Measurements from ENCODE around the gene TSPEAR.

The TSPEAR gene

DNA sequence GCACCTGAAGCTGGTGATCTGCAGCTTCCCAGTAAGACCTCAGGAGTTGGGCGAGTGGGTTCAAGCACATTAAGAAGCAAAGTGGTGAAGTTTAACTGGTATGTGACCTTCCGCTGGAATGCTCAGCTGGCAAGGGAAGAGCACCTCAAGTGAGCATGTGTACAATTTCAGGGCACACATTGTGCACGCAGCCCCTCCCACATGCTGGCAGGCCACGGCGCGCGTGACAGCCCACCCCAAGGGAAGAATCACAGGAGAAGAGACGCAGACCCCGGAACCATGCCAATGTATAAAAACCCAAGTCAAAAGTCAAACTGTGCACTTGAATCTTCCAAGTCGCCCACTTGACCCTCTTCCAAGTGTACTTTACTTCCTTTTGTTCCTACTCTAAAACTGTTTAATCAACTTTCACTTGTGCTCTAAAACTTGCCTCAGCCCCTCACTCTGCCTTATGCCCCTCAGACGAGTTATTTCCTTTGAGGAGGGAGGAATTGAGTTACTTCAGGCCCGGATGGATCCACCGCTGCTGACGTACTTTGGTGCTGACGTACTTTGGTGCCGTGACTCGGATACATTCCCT is 236.0 kb downstream of the TSPEAR start:
- no peak overlapping the region for H3K27ac ChIP-seq (ENCODE audit: low read depth, low read length)
- TF ChIP-seq EZH2phosphoT487 (conservative IDR thresholded peaks at IDR 0.05; ENCODE audit: low read length) = no peak
- TF ChIP-seq, protein P1, sequence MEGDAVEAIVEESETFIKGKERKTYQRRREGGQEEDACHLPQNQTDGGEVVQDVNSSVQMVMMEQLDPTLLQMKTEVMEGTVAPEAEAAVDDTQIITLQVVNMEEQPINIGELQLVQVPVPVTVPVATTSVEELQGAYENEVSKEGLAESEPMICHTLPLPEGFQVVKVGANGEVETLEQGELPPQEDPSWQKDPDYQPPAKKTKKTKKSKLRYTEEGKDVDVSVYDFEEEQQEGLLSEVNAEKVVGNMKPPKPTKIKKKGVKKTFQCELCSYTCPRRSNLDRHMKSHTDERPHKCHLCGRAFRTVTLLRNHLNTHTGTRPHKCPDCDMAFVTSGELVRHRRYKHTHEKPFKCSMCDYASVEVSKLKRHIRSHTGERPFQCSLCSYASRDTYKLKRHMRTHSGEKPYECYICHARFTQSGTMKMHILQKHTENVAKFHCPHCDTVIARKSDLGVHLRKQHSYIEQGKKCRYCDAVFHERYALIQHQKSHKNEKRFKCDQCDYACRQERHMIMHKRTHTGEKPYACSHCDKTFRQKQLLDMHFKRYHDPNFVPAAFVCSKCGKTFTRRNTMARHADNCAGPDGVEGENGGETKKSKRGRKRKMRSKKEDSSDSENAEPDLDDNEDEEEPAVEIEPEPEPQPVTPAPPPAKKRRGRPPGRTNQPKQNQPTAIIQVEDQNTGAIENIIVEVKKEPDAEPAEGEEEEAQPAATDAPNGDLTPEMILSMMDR (IDR thresholded peaks at IDR 0.05; ENCODE audit: insufficient read depth, low read length, poor library complexity, severe bottlenecking) = no peak
- H2AFZ ChIP-seq (ENCODE audit: low read depth, low read length, severe bottlenecking) = no peak overlapping the region
- H4K20me1 ChIP-seq (ENCODE audit: low read depth, low read length) = no peaks in the 10 kb centered on the region
- no peaks in the 10 kb centered on the region for H3K9me3 ChIP-seq (ENCODE audit: insufficient read depth, low read length)
- no peak overlapping the region for H3K9ac ChIP-seq (ENCODE audit: low read length)
- H3K36me3 ChIP-seq (ENCODE audit: low read length) = no peaks in the 10 kb centered on the region
- H3K9me2 ChIP-seq (replicated peaks; ENCODE audit: insufficient read depth, low read length) = no peaks in the 10 kb centered on the region
- H3F3A ChIP-seq (ENCODE audit: insufficient read depth) = no peaks in the 10 kb centered on the region
- no peaks in the 10 kb centered on the region for H3K27me3 ChIP-seq (ENCODE audit: low read length)
- no peaks in the 10 kb centered on the region for H3K79me2 ChIP-seq (ENCODE audit: insufficient read depth, low read length)
- H3K4me3 ChIP-seq (ENCODE audit: insufficient read depth, low read length, poor library complexity, severe bottlenecking) = no peak overlapping the region
- H3K4me2 ChIP-seq (ENCODE audit: low read depth, low read length, poor library complexity, severe bottlenecking) = no peak overlapping the region

- H3K4me2 ChIP-seq (ENCODE audit: low read depth, low read length, poor library complexity, severe bottlenecking) = no peak overlapping the region
- H3K9me3 ChIP-seq (ENCODE audit: insufficient read depth, low read length) = no peaks in the 10 kb centered on the region
- H3K9ac ChIP-seq (ENCODE audit: low read length) = no peak overlapping the region
- no peak overlapping the region for H3K4me3 ChIP-seq (ENCODE audit: insufficient read depth, low read length, poor library complexity, severe bottlenecking)
- H3K36me3 ChIP-seq (ENCODE audit: low read length) = no peaks in the 10 kb centered on the region
- TF ChIP-seq, protein P1 (IDR thresholded peaks at IDR 0.05; ENCODE audit: insufficient read depth, low read length, poor library complexity, severe bottlenecking) = no peak
- no peak for TF ChIP-seq EZH2phosphoT487 (conservative IDR thresholded peaks at IDR 0.05; ENCODE audit: low read length)
- no peaks in the 10 kb centered on the region for H4K20me1 ChIP-seq (ENCODE audit: low read depth, low read length)
- H3K9me2 ChIP-seq (replicated peaks; ENCODE audit: insufficient read depth, low read length) = no peaks in the 10 kb centered on the region
- no peaks in the 10 kb centered on the region for H3F3A ChIP-seq (ENCODE audit: insufficient read depth)
- H3K27me3 ChIP-seq (ENCODE audit: low read length) = no peaks in the 10 kb centered on the region
- H3K79me2 ChIP-seq (ENCODE audit: insufficient read depth, low read length) = no peaks in the 10 kb centered on the region
- no peak overlapping the region for H2AFZ ChIP-seq (ENCODE audit: low read depth, low read length, severe bottlenecking)
- no peak overlapping the region for H3K27ac ChIP-seq (ENCODE audit: low read depth, low read length)
Measured at GRCh38 chr21:44473915-44474555, 237.3 kb downstream of the TSPEAR start.

GRCh38 chr21:44471996-44472395 is 239.4 kb downstream of the TSPEAR start:
- no peak overlapping the region for H3K4me2 ChIP-seq (ENCODE audit: low read depth, low read length, poor library complexity, severe bottlenecking)
- no peaks in the 10 kb centered on the region for H3K27me3 ChIP-seq (ENCODE audit: low read length)
- no peak for TF ChIP-seq EZH2phosphoT487 (conservative IDR thresholded peaks at IDR 0.05; ENCODE audit: low read length)
- H3K4me3 ChIP-seq (ENCODE audit: insufficient read depth, low read length, poor library complexity, severe bottlenecking) = no peak overlapping the region
- no peak overlapping the region for H3K27ac ChIP-seq (ENCODE audit: low read depth, low read length)
- no peaks in the 10 kb centered on the region for H3F3A ChIP-seq (ENCODE audit: insufficient read depth)
- no peaks in the 10 kb centered on the region for H3K79me2 ChIP-seq (ENCODE audit: insufficient read depth, low read length)
- no peak overlapping the region for H2AFZ ChIP-seq (ENCODE audit: low read depth, low read length, severe bottlenecking)
- no peaks in the 10 kb centered on the region for H3K36me3 ChIP-seq (ENCODE audit: low read length)
- H4K20me1 ChIP-seq (ENCODE audit: low read depth, low read length) = no peaks in the 10 kb centered on the region
- H3K9ac ChIP-seq (ENCODE audit: low read length) = no peak overlapping the region
- no peaks in the 10 kb centered on the region for H3K9me3 ChIP-seq (ENCODE audit: insufficient read depth, low read length)
- H3K9me2 ChIP-seq (replicated peaks; ENCODE audit: insufficient read depth, low read length) = no peaks in the 10 kb centered on the region

DNA sequence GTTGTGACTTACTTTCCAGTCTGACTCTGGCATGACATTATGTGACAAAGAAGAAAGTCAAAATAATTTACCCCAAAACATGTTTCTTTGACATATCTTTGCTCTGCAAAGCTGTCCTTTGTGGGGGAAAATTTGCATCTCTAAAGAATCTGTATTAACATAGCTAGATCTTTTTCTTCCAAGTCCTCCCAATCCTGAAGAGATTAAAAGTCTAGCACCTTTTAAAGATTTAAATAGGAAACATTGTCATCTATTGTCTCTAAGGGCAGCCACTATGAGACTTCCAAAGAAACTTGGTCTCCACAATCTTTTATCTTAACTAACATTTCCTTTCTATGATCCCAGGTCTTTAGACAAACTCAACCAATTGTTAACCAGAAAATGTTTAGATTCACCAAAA is 240.0 kb downstream of the TSPEAR start:
- Histone ChIP-seq H4K20me1 (ENCODE audit: low read depth, low read length) (no peaks in the 10 kb centered on the region), H3K4me3 (ENCODE audit: insufficient read depth, low read length, poor library complexity, severe bottlenecking) (no peak overlapping the region), H2AFZ (ENCODE audit: low read depth, low read length, severe bottlenecking) (no peak overlapping the region), H3K4me2 (ENCODE audit: low read depth, low read length, poor library complexity, severe bottlenecking) (no peak overlapping the region), H3K27ac (ENCODE audit: low read depth, low read length) (no peak overlapping the region), H3K9me2 (replicated peaks; ENCODE audit: insufficient read depth, low read length) (no peaks in the 10 kb centered on the region), H3K79me2 (ENCODE audit: insufficient read depth, low read length) (no peaks in the 10 kb centered on the region), H3F3A (ENCODE audit: insufficient read depth) (no peaks in the 10 kb centered on the region), H3K36me3 (ENCODE audit: low read length) (no peaks in the 10 kb centered on the region), H3K9ac (ENCODE audit: low read length) (no peak overlapping the region), H3K9me3 (ENCODE audit: insufficient read depth, low read length) (no peaks in the 10 kb centered on the region), H3K27me3 (ENCODE audit: low read length) (no peaks in the 10 kb centered on the region)
- TF ChIP-seq EZH2phosphoT487 (conservative IDR thresholded peaks at IDR 0.05; ENCODE audit: low read length) = no peak
- TF ChIP-seq, protein P1 (IDR thresholded peaks at IDR 0.05; ENCODE audit: insufficient read depth, low read length, poor library complexity, severe bottlenecking) = no peak

Data from SU-DHL-6 (cell line).